Activated naive CD8-positive, alpha-beta T cell (primary cell): ENCODE data around the gene MYO7B.
"Not testable (repeated sequence)": the region's sequence is repeated elsewhere in the genome, so short reads cannot be mapped to it uniquely, and the experiment has no call there.

Source experiments
- H3K27ac Mint-ChIP-seq: one replicate; pipeline ENCODE4 v1.8.0; 2021; ENCODE audit warnings: mixed read lengths
- H3K27me3 Mint-ChIP-seq: one replicate; pipeline ENCODE4 v1.8.0; 2021; ENCODE audit warnings: mixed read lengths
- H3K36me3 Mint-ChIP-seq: one replicate; pipeline ENCODE4 v1.8.0; 2021; ENCODE audit warnings: mixed read lengths
- H3K4me1 Mint-ChIP-seq: one replicate; pipeline ENCODE4 v1.8.0; 2021; ENCODE audit warnings: low read depth, mixed read lengths
- H3K4me3 Mint-ChIP-seq: one replicate; pipeline ENCODE4 v1.8.0; 2021; ENCODE audit warnings: mild to moderate bottlenecking, mixed read lengths
- H3K9me3 Mint-ChIP-seq: one replicate; pipeline ENCODE4 v1.8.0; 2021; ENCODE audit warnings: low read depth, mixed read lengths

MYO7B gene

GRCh38 chr2:127570282-127571250 lies 35.1 kb downstream of the MYO7B start:
- Mint-ChIP-seq H3K36me3 (no peaks in the 10 kb centered on the region), H3K27ac (no peak overlapping the region), H3K4me3 (no peak overlapping the region), H3K4me1 (peaks cover 6% of the 10 kb centered on the region), H3K9me3 (no peaks in the 10 kb centered on the region), H3K27me3 (no peaks in the 10 kb centered on the region)

GRCh38 chr2:127572352-127572751 lies 36.9 kb downstream of the MYO7B start:
- not testable (repeated sequence) for H3K27me3 Mint-ChIP-seq, H3K27ac Mint-ChIP-seq, H3K36me3 Mint-ChIP-seq, H3K9me3 Mint-ChIP-seq, H3K4me3 Mint-ChIP-seq
- H3K4me1 Mint-ChIP-seq = peaks cover 14% of the 10 kb centered on the region

- peaks cover 14% of the 10 kb centered on the region for H3K4me1 Mint-ChIP-seq
- H3K27ac Mint-ChIP-seq = no peak overlapping the region
- H3K4me3 Mint-ChIP-seq = no peak overlapping the region
- H3K36me3 Mint-ChIP-seq = no peaks in the 10 kb centered on the region
- H3K27me3 Mint-ChIP-seq = no peaks in the 10 kb centered on the region
- no peaks in the 10 kb centered on the region for H3K9me3 Mint-ChIP-seq
Observed at GRCh38 chr2:127572841-127573240, 37.4 kb downstream of the MYO7B start.

- Mint-ChIP-seq H3K4me3 (no peak overlapping the region), H3K9me3 (no peaks in the 10 kb centered on the region), H3K27ac (no peak overlapping the region), H3K36me3 (no peaks in the 10 kb centered on the region), H3K4me1 (peaks cover 14% of the 10 kb centered on the region), H3K27me3 (no peaks in the 10 kb centered on the region)
Observed at GRCh38 chr2:127573298-127573697, 37.8 kb downstream of the MYO7B start.

- H3K4me1 Mint-ChIP-seq = peaks cover 14% of the 10 kb centered on the region
- no peak overlapping the region for H3K4me3 Mint-ChIP-seq
- H3K27me3 Mint-ChIP-seq = no peaks in the 10 kb centered on the region
- no peaks in the 10 kb centered on the region for H3K36me3 Mint-ChIP-seq
- no peaks in the 10 kb centered on the region for H3K9me3 Mint-ChIP-seq
- no peak overlapping the region for H3K27ac Mint-ChIP-seq
Observed at GRCh38 chr2:127573771-127574170, 38.3 kb downstream of the MYO7B start.

- peaks cover 14% of the 10 kb centered on the region for H3K4me1 Mint-ChIP-seq
- no peaks in the 10 kb centered on the region for H3K9me3 Mint-ChIP-seq
- no peaks in the 10 kb centered on the region for H3K27me3 Mint-ChIP-seq
- no peaks in the 10 kb centered on the region for H3K36me3 Mint-ChIP-seq
- H3K27ac Mint-ChIP-seq = no peak overlapping the region
- H3K4me3 Mint-ChIP-seq = no peak overlapping the region
Observed at GRCh38 chr2:127574656-127575055, 39.2 kb downstream of the MYO7B start.

GRCh38 chr2:127575185-127575765 lies 39.8 kb downstream of the MYO7B start:
- Mint-ChIP-seq H3K27ac (no peak overlapping the region), H3K4me3 (no peak overlapping the region), H3K36me3 (no peaks in the 10 kb centered on the region), H3K9me3 (no peaks in the 10 kb centered on the region), H3K4me1 (peaks cover 14% of the 10 kb centered on the region), H3K27me3 (no peaks in the 10 kb centered on the region)

- Mint-ChIP-seq H3K4me1 (peaks cover 14% of the 10 kb centered on the region), H3K4me3 (no peak overlapping the region), H3K27ac (no peak overlapping the region), H3K27me3 (no peaks in the 10 kb centered on the region), H3K9me3 (no peaks in the 10 kb centered on the region), H3K36me3 (no peaks in the 10 kb centered on the region)
Observed at GRCh38 chr2:127575941-127576432, 40.5 kb downstream of the MYO7B start.

- Mint-ChIP-seq H3K9me3 (no peaks in the 10 kb centered on the region), H3K4me3 (no peak overlapping the region), H3K27ac (no peak overlapping the region), H3K27me3 (no peaks in the 10 kb centered on the region), H3K36me3 (no peaks in the 10 kb centered on the region), H3K4me1 (peaks cover 14% of the 10 kb centered on the region)
Observed at GRCh38 chr2:127576433-127577207, 41.1 kb downstream of the MYO7B start.

GRCh38 chr2:127577208-127577475 lies 41.7 kb downstream of the MYO7B start:
- no peaks in the 10 kb centered on the region for H3K27me3 Mint-ChIP-seq
- no peaks in the 10 kb centered on the region for H3K36me3 Mint-ChIP-seq
- no peak overlapping the region for H3K4me3 Mint-ChIP-seq
- H3K4me1 Mint-ChIP-seq = peaks cover 14% of the 10 kb centered on the region
- H3K9me3 Mint-ChIP-seq = no peaks in the 10 kb centered on the region
- no peak overlapping the region for H3K27ac Mint-ChIP-seq

- Mint-ChIP-seq H3K27ac (no peak overlapping the region), H3K4me3 (no peak overlapping the region), H3K9me3 (no peaks in the 10 kb centered on the region), H3K36me3 (no peaks in the 10 kb centered on the region), H3K27me3 (no peaks in the 10 kb centered on the region), H3K4me1 (peaks cover 14% of the 10 kb centered on the region)
Observed at GRCh38 chr2:127577503-127577902, 42.0 kb downstream of the MYO7B start.

- H3K9me3 Mint-ChIP-seq = no peaks in the 10 kb centered on the region
- no peaks in the 10 kb centered on the region for H3K27me3 Mint-ChIP-seq
- no peak overlapping the region for H3K27ac Mint-ChIP-seq
- no peak overlapping the region for H3K4me3 Mint-ChIP-seq
- no peaks in the 10 kb centered on the region for H3K36me3 Mint-ChIP-seq
- peaks cover 14% of the 10 kb centered on the region for H3K4me1 Mint-ChIP-seq
Observed at GRCh38 chr2:127577973-127578372, 42.5 kb downstream of the MYO7B start.

GRCh38 chr2:127578411-127578810 lies 42.9 kb downstream of the MYO7B start:
- Mint-ChIP-seq H3K36me3 (no peaks in the 10 kb centered on the region), H3K27ac (no peak overlapping the region), H3K9me3 (no peaks in the 10 kb centered on the region), H3K4me1 (peaks cover 14% of the 10 kb centered on the region), H3K4me3 (no peak overlapping the region), H3K27me3 (no peaks in the 10 kb centered on the region)

GRCh38 chr2:127579231-127579630 lies 43.7 kb downstream of the MYO7B start:
- no peak overlapping the region for H3K27ac Mint-ChIP-seq
- no peaks in the 10 kb centered on the region for H3K27me3 Mint-ChIP-seq
- no peaks in the 10 kb centered on the region for H3K9me3 Mint-ChIP-seq
- H3K36me3 Mint-ChIP-seq = no peaks in the 10 kb centered on the region
- H3K4me3 Mint-ChIP-seq = no peak overlapping the region
- peaks cover 14% of the 10 kb centered on the region for H3K4me1 Mint-ChIP-seq
